Activated CD4-positive, alpha-beta T cell treated with anti-CD3 and anti-CD28 coated beads, Interleukin-2, amount 50 U/mL, for 4 hours (primary cell): Measurements from ENCODE around the gene TRIL.

Source experiments
- DNase-seq, 2 experiments: peaks; one replicate each; pipeline ENCODE4 v3.0.0-alpha.2; 2020

Gene TRIL

DNA sequence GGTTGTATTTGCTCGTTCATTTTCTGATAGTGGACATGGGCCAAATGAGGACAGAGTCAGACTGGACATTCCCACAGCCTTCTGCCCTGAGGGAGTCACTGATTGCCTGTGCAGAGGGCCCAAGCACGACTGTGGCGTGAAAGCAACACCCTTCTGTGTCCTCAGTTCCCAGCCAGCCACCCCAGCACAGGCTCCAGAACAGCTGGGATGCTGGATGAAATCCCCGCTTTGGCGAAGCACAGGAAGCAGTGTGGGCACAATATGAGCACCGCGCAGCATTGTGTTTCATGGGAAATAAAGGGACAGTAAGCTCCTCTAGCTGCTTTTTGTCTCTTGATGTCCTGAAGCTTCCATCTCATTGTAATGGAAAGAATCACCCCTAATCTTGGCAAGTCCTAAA, 20.5 kb downstream of the TRIL start:
- DNase-seq, result no peak

DNA sequence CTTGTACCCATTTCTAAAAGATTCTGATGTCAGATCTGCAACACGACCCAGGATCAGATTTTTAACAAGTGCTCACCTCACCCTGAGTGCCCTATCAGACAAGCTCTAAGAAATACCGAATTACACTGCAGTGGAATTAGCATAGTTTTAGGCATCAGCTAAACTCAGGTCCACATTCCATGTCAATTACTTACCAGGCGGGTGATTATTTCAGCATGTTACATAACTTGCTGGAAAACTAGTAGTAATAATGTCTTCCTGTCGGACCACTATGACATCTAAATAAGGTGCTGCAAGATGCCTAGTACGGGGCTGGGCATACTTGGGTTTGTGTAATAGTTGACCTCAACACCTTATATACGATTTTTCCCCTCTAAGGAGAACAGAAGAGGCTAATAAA, 21.0 kb downstream of the TRIL start:
- no peak for DNase-seq

DNA sequence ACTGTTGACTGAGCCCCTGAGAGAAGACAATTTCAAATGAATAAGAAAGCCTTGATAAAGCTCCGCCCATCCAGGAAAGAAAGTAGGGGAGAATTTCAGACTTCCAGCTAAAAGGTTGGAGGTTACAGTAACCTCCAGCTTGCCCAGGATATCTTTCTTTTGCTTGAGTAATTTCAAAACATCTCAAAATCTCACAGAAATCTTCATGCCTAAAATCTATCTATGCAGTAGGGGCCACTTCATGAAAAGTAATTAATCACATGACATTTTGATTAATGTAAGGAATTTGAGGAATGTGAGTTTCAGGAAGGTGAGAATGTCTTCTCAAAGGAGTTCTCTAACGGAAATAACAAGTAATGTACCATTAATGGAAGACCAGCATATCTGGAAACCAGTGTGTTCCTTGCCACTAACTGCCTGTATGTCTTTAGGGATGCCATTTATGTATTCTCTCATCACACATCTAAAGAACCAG, 24.2 kb downstream of the TRIL start:
- no peak for DNase-seq

DNA sequence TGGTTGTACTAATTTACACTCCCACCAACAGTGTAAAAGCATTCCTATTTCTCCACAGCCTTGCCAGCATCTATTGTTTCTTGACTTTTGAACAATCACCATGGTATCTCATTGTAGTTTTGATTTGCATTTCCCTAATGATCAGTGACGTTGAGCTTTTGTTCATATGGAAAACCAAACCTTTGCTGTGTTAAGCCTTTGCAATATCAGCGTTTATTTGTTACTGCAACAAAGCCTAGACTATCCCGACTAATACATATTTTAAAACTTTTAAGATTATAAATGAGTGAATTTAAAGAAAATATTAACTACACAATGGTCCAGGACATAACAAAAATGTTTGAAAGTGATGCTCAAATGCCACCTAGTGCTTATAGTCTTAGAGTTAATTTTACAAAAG, 26.6 kb downstream of the TRIL start:
- DNase-seq, result no peak

DNA sequence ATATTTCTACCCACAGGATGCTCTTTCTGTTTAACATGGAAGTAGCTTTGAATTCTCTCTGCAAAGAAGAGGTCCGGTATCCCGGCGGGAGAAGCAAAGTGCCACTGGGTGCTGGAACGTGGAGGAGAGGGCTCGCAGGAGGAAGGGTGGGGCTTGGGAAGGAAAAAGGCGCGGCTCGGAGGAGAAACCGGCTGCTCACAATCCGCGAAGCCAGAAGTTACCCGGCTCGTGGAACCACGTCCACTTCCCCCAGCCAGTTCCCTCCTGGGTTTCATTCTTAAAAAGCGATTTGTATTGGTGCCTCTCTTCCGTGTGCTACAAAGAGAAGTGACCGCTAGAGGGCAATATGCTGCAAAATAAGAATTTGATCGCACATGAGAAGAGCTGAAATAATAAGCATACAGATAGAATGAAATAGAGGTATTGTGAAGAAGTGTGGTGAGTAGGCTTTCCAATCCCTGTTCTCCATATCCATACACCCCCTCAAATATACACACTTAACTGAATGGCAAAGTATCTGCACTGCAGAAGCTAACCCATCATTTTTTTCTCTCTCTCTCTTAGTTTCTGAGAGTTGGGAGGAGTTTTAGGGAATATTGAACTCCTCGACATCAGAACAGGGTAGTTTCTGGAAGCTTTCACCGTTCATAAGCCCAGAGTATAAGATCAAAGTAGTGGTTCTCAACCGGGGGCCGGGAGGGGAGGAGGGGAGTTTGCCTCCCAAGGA, 31.1 kb downstream of the TRIL start:
- peak; percentile 5 to 12 for DNase-seq

GRCh38 chr7:28922624-28923331, 35.4 kb downstream of the TRIL start:
- peak; percentile 39 to 54 for DNase-seq

- no peak for DNase-seq
These were observed 36.3 kb downstream of the TRIL start for GRCh38 chr7:28921822-28922221.

DNA sequence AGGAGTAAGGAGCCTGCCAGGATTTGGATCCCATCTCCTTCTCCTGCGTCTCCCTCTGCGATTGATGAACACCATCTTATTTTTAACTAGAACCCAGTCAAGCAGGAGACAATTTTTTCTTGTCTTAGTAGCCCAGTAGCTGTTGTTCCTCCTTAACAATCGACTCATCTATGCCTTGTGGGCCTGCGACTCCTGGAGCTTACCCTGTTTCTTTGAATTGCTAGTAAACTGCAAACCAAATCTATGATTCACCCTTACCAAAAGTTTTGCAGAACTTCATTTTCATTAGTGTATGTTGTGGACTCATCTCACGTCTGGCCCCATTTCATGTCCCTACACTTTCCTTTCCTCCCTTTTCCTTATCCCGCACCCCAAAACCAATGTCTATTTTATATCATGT, 37.7 kb downstream of the TRIL start:
- no peak for DNase-seq

DNA sequence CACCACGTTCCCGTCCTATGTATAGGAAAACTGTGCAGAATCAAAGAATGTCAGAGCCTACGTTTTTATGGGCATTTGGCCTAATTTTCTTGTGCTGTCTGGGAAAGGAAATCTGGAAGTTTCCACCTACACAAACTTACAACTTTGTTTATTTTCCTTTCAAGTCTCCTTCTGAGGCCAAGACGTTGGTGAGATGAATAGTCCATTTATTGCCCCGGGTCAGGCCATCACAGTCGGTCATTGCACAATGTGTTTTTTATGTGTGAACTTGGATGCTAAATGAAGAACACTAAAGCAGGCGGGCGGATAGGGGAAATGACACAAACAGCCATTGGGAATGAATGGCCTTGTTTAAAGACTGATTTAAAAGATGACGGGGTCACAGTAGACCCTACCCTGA, 38.6 kb downstream of the TRIL start:
- DNase-seq, result no peak

- DNase-seq, result no peak
These were observed 49.4 kb downstream of the TRIL start for GRCh38 chr7:28908775-28909174.

GRCh38 chr7:28905464-28905863, 52.7 kb downstream of the TRIL start:
- DNase-seq, result no peak

- DNase-seq, result no peak
These were observed 53.5 kb downstream of the TRIL start for GRCh38 chr7:28904578-28905048.

DNA sequence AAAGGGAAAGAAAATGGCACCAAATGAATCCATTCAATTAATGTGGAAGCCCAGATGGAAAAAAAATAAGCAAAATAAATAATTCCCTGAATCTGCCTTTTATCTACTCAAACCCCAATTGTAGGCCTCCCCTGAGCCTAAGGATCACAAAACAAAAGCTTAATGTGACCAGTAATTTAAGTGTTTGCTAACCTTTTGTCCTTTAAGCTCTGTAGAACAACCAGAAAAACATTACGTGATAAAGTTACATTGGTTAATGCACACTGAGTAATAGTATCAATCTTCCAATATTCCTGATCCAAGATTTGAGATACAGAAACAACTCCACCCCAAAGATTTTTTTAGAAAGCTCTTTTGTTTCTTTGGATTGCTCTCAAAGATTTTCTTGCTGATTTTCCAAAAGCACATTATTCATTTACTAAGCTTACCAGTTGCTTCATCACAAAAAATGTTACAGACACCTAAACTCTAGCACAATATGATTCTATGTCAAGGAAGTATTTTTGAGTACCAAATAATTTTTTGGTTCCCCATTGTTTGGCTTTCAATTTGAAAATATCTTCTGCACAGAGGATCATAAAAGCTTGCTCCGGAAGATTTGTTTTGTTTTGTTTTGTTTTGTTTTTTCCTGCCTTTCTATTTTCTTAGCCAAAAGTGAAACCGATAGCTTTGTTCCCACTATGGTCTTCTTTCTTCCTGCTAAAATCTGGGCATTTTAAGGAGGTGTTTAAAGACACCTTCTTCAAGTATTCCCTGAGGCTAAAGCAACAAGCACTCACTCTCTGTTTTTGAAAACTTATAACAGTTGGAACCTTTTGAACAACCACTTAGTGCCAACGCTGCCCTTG, 54.2 kb downstream of the TRIL start:
- no peak for DNase-seq
